SK-N-MC (cell line): ENCODE data around the gene ITM2B.

Experiments
- EZH2 ChIP-seq: fragments of 200-600 bp; sonication (generic); IDR thresholded peaks from one replicate; pipeline ENCODE4 v1.6.1; 2017; ENCODE audit warnings: antibody characterized with exemption
- FOXP2 ChIP-seq: optimal IDR thresholded peaks from 2 replicates; pipeline ENCODE3; 2011; ENCODE audit warnings: mild to moderate bottlenecking, moderate library complexity; ENCODE audit not compliant: insufficient read depth; ENCODE audit errors: extremely low read length, control extremely low read depth
- POLR2AphosphoS5 ChIP-seq: IDR thresholded peaks from 2 replicates; pipeline ENCODE4 v1.6.1; 2012; ENCODE audit warnings: mild to moderate bottlenecking, low read depth, low read length, borderline replicate concordance

DNA sequence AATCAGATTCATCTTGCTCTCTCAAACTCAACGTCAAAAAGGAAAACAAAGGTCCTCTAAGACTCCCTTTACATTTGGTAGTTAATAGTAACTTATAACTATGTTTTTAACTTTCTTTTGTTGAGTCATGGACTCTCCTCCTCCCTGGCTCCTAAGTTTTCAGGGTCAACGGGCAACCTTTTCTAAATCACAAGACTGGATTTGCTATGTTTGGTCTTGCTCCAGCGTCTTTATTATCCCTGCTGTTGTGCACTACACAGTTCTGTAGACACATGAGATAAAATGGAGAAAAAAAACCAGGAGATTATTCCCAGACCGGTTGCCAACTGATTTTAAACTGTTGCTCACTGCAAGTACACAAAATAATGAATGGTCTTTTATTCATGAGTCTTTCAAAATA lies 1.9 kb upstream of the ITM2B start:
- TF ChIP-seq POLR2AphosphoS5 = no peak
- TF ChIP-seq EZH2 = no peak
- TF ChIP-seq FOXP2 = no peak
